Mononuclear cell (primary cell): Measurements from ENCODE around the gene MYBBP1A. TPM values are rescaled to one million over a fixed set of nuclear protein-coding genes. Genes with fewer than 3 reads are reported as not detected.

Source experiments
- H3K27me3 ChIP-seq: 2 replicates; pipeline ENCODE4 v1.6.0; 2011; ENCODE audit warnings: low read length, control low read depth; ENCODE audit not compliant: insufficient read depth
- H3K4me1 ChIP-seq: 2 replicates; pipeline ENCODE4 v1.5.1; 2011; ENCODE audit warnings: mild to moderate bottlenecking, low read length, control low read depth; ENCODE audit not compliant: insufficient read depth
- H3K4me3 ChIP-seq: 2 replicates; pipeline ENCODE4 v1.5.1; 2011; ENCODE audit warnings: mild to moderate bottlenecking, low read length, moderate library complexity
- H3K9me3 ChIP-seq: 2 replicates; pipeline ENCODE4 v1.5.1; 2011; ENCODE audit warnings: low read depth, mild to moderate bottlenecking, control low read depth, low read length
- total RNA-seq: library from RNA; depleted of rRNA; stranded (reverse); fragments of >200 nt; gene quantifications from one replicate; pipeline ENCODE4 v1.2.3, GENCODE V29; 2012

Gene MYBBP1A
- total RNA-seq, 1 donor: 24.6 TPM

GRCh38 chr17:4542003-4542725 is 13.0 kb downstream of the MYBBP1A start:
- H3K9me3 ChIP-seq: no peaks in the 10 kb centered on the region
- H3K4me3 ChIP-seq: no peak overlapping the region
- H3K27me3 ChIP-seq: no peaks in the 10 kb centered on the region
- H3K4me1 ChIP-seq: no peaks in the 10 kb centered on the region

GRCh38 chr17:4541328-4542002 is 13.7 kb downstream of the MYBBP1A start:
- peaks cover 6% of the 10 kb centered on the region for H3K4me1 ChIP-seq
- H3K9me3 ChIP-seq: no peaks in the 10 kb centered on the region
- no peak overlapping the region for H3K4me3 ChIP-seq
- no peaks in the 10 kb centered on the region for H3K27me3 ChIP-seq

GRCh38 chr17:4540687-4541327 is 14.4 kb downstream of the MYBBP1A start:
- no peak overlapping the region for H3K4me3 ChIP-seq
- no peaks in the 10 kb centered on the region for H3K9me3 ChIP-seq
- peaks cover 11% of the 10 kb centered on the region for H3K4me1 ChIP-seq
- no peaks in the 10 kb centered on the region for H3K27me3 ChIP-seq

- H3K4me3 ChIP-seq: no peak overlapping the region
- H3K9me3 ChIP-seq: no peaks in the 10 kb centered on the region
- H3K4me1 ChIP-seq: peaks cover 11% of the 10 kb centered on the region
- H3K27me3 ChIP-seq: no peaks in the 10 kb centered on the region
These were observed 14.9 kb downstream of the MYBBP1A start for GRCh38 chr17:4540224-4540651.

GRCh38 chr17:4539576-4540223 is 15.5 kb downstream of the MYBBP1A start:
- Histone ChIP-seq H3K9me3 (no peaks in the 10 kb centered on the region), H3K27me3 (no peaks in the 10 kb centered on the region), H3K4me3 (no peak overlapping the region), H3K4me1 (peaks cover 11% of the 10 kb centered on the region)

GRCh38 chr17:4539025-4539424 is 16.2 kb downstream of the MYBBP1A start:
- H3K27me3 ChIP-seq: no peaks in the 10 kb centered on the region
- peaks cover 11% of the 10 kb centered on the region for H3K4me1 ChIP-seq
- no peak overlapping the region for H3K4me3 ChIP-seq
- no peaks in the 10 kb centered on the region for H3K9me3 ChIP-seq

- no peak overlapping the region for H3K4me3 ChIP-seq
- H3K9me3 ChIP-seq: no peaks in the 10 kb centered on the region
These were observed 16.8 kb downstream of the MYBBP1A start for GRCh38 chr17:4538236-4539002.

GRCh38 chr17:4537451-4538235 is 17.5 kb downstream of the MYBBP1A start:
- H3K9me3 ChIP-seq: no peaks in the 10 kb centered on the region
- H3K27me3 ChIP-seq: no peaks in the 10 kb centered on the region
- no peak overlapping the region for H3K4me3 ChIP-seq
- peaks cover 11% of the 10 kb centered on the region for H3K4me1 ChIP-seq

More at GRCh38 chr17:4538236-4539002, 16.8 kb downstream of the MYBBP1A start:
- Histone ChIP-seq H3K4me1 (peaks cover 11% of the 10 kb centered on the region), H3K27me3 (no peaks in the 10 kb centered on the region)

- Histone ChIP-seq H3K27me3 (no peaks in the 10 kb centered on the region), H3K4me3 (no peak overlapping the region), H3K4me1 (peaks cover 11% of the 10 kb centered on the region), H3K9me3 (no peaks in the 10 kb centered on the region)
These were observed 18.3 kb downstream of the MYBBP1A start for GRCh38 chr17:4536742-4537411.

- no peak overlapping the region for H3K4me3 ChIP-seq
- H3K4me1 ChIP-seq: peaks cover 11% of the 10 kb centered on the region
- no peaks in the 10 kb centered on the region for H3K9me3 ChIP-seq
- no peaks in the 10 kb centered on the region for H3K27me3 ChIP-seq
These were observed 18.9 kb downstream of the MYBBP1A start for GRCh38 chr17:4536259-4536741.

- no peaks in the 10 kb centered on the region for H3K9me3 ChIP-seq
- no peaks in the 10 kb centered on the region for H3K27me3 ChIP-seq
- H3K4me1 ChIP-seq: peaks cover 11% of the 10 kb centered on the region
- no peak overlapping the region for H3K4me3 ChIP-seq
These were observed 19.4 kb downstream of the MYBBP1A start for GRCh38 chr17:4535667-4536258.

- Histone ChIP-seq H3K4me3 (no peak overlapping the region), H3K27me3 (no peaks in the 10 kb centered on the region), H3K4me1 (peaks cover 11% of the 10 kb centered on the region), H3K9me3 (no peaks in the 10 kb centered on the region)
These were observed 20.1 kb downstream of the MYBBP1A start for GRCh38 chr17:4534928-4535666.
